ENCODE results near the gene TRIM74.
"Not testable (repeated sequence)": the region's sequence is repeated elsewhere in the genome, so short reads cannot be mapped to it uniquely, and the experiment has no call there.

GRCh38 chr7:72969688-72970087 is 422 bp upstream of the TRIM74 start:
- TF ChIP-seq, protein P1, sequence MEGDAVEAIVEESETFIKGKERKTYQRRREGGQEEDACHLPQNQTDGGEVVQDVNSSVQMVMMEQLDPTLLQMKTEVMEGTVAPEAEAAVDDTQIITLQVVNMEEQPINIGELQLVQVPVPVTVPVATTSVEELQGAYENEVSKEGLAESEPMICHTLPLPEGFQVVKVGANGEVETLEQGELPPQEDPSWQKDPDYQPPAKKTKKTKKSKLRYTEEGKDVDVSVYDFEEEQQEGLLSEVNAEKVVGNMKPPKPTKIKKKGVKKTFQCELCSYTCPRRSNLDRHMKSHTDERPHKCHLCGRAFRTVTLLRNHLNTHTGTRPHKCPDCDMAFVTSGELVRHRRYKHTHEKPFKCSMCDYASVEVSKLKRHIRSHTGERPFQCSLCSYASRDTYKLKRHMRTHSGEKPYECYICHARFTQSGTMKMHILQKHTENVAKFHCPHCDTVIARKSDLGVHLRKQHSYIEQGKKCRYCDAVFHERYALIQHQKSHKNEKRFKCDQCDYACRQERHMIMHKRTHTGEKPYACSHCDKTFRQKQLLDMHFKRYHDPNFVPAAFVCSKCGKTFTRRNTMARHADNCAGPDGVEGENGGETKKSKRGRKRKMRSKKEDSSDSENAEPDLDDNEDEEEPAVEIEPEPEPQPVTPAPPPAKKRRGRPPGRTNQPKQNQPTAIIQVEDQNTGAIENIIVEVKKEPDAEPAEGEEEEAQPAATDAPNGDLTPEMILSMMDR (IDR thresholded peaks at IDR 0.05; ENCODE audit: low read depth, low read length), result not testable (repeated sequence)
- TF ChIP-seq EZH2phosphoT487 (IDR thresholded peaks at IDR 0.05; ENCODE audit: low read depth), result not testable (repeated sequence)
